Fibroblast of pulmonary artery (primary cell): ENCODE data around the gene OSCAR.

Experiments used
- DNase-seq: peaks from one replicate; pipeline ENCODE4 v3.0.0-alpha.2; 2010; ENCODE audit warnings: low read depth
- H3K4me3 ChIP-seq: replicated peaks from 2 replicates; pipeline ENCODE4 v1.5.1; 2011; ENCODE audit warnings: low read depth, mild to moderate bottlenecking, control low read depth, low read length, moderate library complexity
- TF ChIP-seq, protein P1 (sequence below): IDR thresholded peaks from 2 replicates; pipeline ENCODE4 v1.5.1; 2011; ENCODE audit warnings: mild to moderate bottlenecking, control low read depth, low read length, inconsistent platforms; ENCODE audit errors: missing control alignments

The OSCAR gene

DNA sequence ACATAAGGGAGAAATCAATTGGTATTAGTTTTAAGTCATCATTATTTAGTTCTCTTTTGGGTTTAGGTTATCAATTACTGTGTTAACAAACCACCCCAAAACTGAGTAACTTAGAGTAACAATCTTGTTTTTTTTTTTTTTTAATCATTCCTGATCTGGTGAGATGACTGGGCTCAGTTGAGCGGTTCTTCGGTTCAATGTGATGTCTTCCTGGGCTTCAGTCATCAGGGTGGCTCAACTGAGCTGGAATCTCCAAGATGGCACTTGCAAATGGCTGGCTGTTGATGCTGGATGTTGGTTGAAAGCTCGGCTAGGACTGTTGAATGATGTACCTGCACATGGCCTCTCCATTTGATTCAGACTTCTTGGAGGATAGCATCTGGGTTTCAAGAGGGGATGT lies 16.2 kb downstream of the OSCAR start:
- no peak overlapping the region for H3K4me3 ChIP-seq
- TF ChIP-seq, protein P1, sequence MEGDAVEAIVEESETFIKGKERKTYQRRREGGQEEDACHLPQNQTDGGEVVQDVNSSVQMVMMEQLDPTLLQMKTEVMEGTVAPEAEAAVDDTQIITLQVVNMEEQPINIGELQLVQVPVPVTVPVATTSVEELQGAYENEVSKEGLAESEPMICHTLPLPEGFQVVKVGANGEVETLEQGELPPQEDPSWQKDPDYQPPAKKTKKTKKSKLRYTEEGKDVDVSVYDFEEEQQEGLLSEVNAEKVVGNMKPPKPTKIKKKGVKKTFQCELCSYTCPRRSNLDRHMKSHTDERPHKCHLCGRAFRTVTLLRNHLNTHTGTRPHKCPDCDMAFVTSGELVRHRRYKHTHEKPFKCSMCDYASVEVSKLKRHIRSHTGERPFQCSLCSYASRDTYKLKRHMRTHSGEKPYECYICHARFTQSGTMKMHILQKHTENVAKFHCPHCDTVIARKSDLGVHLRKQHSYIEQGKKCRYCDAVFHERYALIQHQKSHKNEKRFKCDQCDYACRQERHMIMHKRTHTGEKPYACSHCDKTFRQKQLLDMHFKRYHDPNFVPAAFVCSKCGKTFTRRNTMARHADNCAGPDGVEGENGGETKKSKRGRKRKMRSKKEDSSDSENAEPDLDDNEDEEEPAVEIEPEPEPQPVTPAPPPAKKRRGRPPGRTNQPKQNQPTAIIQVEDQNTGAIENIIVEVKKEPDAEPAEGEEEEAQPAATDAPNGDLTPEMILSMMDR: no peak
- no peak for DNase-seq

DNA sequence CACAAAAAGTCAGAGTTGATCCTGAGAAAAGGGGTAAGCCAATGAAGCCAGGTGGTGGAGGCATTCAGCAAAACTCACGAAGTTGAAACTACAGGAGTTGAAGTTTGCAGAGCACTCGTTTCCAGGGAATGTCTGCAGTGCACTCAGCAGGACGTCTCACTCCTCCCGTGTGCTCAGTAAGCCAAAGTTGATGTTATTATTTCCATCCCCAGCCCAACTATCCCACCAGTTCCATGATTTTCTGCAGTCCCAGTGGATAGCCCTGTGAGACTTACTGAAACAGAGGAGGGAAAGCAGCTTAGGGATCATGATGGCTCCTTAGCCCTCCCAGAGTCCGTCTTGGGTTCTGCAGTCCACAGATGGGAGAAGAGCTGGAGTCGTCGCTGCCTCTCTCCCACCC lies 19.6 kb downstream of the OSCAR start, which contains the start of gene TARM1:
Gene TARM1 (minus strand): TSS at position 334 of the 400 bp plus-strand sequence. CDS start 25 bp downstream, at position 309.
- TF ChIP-seq, protein P1: no peak
- DNase-seq: no peak
- no peak within 1 kb of the TSS for H3K4me3 ChIP-seq

DNA sequence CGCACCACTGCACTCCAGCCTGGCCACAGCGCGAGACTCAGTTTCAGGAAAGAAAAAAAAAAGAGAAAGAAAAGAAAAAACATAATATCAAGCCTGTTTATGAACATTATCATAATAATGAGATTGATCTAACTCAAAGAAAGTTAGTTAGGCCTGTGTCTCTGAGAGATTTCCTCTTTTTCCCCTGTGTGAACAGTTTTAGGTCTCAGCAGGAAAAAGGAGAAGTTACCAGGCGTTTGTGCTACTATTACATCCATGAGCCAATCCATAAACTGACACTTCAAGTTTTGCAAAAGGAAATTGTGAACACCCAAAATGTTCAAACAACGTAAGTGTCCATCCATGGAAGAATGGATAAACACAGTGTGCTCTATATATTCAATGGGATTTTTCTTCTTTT lies 23.3 kb downstream of the OSCAR start:
- TF ChIP-seq, protein P1: no peak
- no peak for DNase-seq
- H3K4me3 ChIP-seq: no peak overlapping the region

DNA sequence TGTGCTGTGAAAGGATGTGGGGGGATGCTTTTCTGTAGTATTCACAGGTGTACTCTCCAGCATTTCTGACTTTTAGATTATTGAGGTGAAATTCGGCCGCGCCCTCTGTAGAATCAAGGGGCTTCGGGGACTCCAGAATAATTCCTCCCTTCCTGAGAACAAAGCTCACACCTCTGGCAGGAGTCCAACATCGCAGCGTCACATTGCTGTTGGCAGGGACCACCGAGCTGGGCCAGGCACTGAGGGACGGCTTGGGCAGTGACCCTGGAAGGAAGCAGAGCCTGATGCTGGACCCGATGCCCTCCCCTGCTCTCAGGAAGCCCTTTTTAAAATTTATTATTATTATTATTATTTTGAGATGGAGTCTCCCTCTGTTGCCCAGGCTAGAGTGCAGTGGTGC lies 25.8 kb downstream of the OSCAR start:
- TF ChIP-seq, protein P1: no peak

DNA sequence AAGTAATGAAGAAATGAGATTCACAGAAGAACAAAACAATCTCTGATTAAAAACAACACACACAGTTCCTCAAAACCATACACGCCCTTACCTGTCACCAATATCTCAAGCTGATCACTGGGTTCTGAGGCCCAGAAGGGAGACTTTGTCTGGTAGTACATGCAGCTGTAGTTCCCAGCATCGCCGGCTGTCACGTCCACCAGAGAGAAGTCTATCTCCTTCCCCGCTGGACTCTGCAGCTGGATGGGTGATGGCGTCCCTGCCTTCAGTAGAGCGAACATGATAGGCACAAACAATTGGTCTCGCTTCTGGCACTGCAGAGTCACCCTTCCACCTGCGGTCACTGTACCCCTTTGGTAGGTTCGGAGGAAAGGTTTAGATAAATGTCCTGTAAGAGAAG lies 26.8 kb downstream of the OSCAR start:
- H3K4me3 ChIP-seq: no peak overlapping the region
- TF ChIP-seq, protein P1: no peak
- DNase-seq: no peak

More for the DNA sequence above, 25.8 kb downstream of the OSCAR start:
- no peak for DNase-seq
- no peak overlapping the region for H3K4me3 ChIP-seq

DNA sequence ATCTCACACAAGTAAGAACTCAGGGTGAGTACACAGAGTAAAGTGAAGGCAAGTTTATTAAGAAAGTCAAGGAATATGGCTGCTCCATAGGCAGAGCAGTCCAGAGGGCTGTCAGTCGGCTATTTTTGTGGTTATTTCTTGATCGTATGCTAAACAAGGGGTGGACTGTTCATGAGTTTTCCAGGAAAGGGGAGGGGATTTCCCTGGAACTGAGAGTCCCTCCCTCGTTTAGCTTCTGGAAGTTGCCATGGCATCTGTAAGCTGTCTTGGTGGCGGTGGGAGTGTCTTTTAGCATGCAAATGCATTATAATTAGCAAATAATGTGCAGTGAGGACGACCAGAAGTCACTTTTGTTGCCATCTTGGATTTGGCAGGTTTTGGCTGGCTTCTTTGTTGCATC lies 31.1 kb downstream of the OSCAR start:
- no peak overlapping the region for H3K4me3 ChIP-seq
- TF ChIP-seq, protein P1: no peak
- no peak for DNase-seq

DNA sequence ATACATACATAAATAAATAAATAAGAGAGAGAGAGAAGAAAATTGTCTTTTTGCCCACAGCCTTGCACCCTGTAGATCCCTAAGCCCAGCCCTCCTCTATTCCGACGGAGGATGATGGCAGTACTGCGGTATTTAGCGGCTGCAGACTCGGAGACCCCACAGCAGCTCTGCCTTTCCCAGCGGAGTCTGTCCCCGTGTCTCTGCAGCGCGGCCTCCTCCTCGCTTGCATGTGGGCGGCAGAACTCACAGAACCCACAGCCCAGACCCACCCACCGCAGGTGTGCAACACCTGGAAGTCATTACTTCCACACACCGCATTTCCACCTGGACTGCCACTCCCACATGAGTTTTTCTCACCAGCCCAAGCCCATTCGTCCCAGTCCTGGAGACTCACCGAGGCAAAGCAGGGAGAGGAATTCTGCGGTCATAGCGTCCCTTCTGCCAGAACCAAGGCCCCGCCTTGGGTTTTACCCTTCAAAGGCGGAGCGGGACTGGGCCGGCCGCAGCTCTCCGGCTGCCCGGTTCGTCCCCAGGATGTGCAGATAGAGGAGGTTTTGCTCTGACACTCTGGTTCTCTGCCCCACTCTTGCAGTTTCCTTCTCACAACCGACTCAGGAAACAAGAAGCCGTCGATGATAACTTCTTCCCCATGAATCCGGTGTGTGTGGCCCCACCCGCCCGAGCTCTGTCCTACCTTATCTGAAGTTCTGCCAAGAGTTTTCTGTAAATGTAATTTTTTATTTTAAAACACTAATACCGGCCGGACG lies 37.1 kb downstream of the OSCAR start, which contains the start of gene VSTM1:
Gene VSTM1 (minus strand): TSS at position 548 of the 767 bp plus-strand sequence. CDS start 120 bp downstream, at position 428.
- no peak for DNase-seq
- H3K4me3 ChIP-seq: no peak within 1 kb of the TSS
- TF ChIP-seq, protein P1: no peak
